ENCODE measurements around the gene CAMP. TPM values are rescaled to one million over a fixed set of nuclear protein-coding genes. Genes with fewer than 3 reads are reported as not detected.

Gene CAMP
- total and polyA plus RNA-seq, 12 donors, result 0.17 to 0.67 (median 0.56) TPM; not detected in 9

GRCh38 chr3:48267782-48268181 is 44.5 kb downstream of the CAMP start:
- 60 to 88% (median 67%) methylated on average over 2 of the region's 2 CpGs for WGBS, 4 donors
- Histone ChIP-seq H3K36me3 (replicated peaks in 1 of 2) (peaks cover 0 to 22% of the 10 kb centered on the region in 2 donors), H3K4me1 (replicated peaks in 1 of 2) (no peaks in the 10 kb centered on the region), H3K27me3 (no peaks in the 10 kb centered on the region), H3K4me3 (no peak overlapping the region), H3K27ac (peak overlapping the region in 1 of 5 donors; percentile 20), H3K9me3 (replicated peaks in 1 of 3) (no peaks in the 10 kb centered on the region)
- DNase-seq, result no peak
- intact Hi-C loops (cut with DNase I), result no loop called here
- TF ChIP-seq POLR2A (IDR thresholded peaks at IDR 0.05), result no peak
- TF ChIP-seq CTCF (IDR thresholded peaks at IDR 0.05), result no peak

GRCh38 chr3:48268381-48268935 is 45.2 kb downstream of the CAMP start:
- 80 to 86% (median 82%) methylated on average over 13 of the region's 13 CpGs for WGBS, 4 donors
- no peak for DNase-seq
- intact Hi-C loops (cut with DNase I), result no loop called here
- H3K27ac ChIP-seq, result peak overlapping the region in 1 of 5 donors; percentile 20
- no peaks in the 10 kb centered on the region for H3K27me3 ChIP-seq
- H3K9me3 ChIP-seq (replicated peaks in 1 of 3), result no peaks in the 10 kb centered on the region
- H3K36me3 ChIP-seq (replicated peaks in 1 of 2), result peaks cover 0 to 22% of the 10 kb centered on the region in 2 donors
- H3K4me1 ChIP-seq (replicated peaks in 1 of 2), result no peaks in the 10 kb centered on the region
- TF ChIP-seq POLR2A (IDR thresholded peaks at IDR 0.05) (no peak), CTCF (IDR thresholded peaks at IDR 0.05) (no peak)
- H3K4me3 ChIP-seq, result no peak overlapping the region

- intact Hi-C loops (cut with DNase I), result no loop called here
- H3K27me3 ChIP-seq, result no peaks in the 10 kb centered on the region
- 78 to 92% (median 81%) methylated on average over 21 to 23 of the region's 23 CpGs for WGBS, 4 donors
- no peak for DNase-seq
- H3K4me1 ChIP-seq (replicated peaks in 1 of 2), result no peaks in the 10 kb centered on the region
- TF ChIP-seq CTCF (IDR thresholded peaks at IDR 0.05) (no peak), POLR2A (IDR thresholded peaks at IDR 0.05) (no peak)
- H3K9me3 ChIP-seq (replicated peaks in 1 of 3), result no peaks in the 10 kb centered on the region
- no peak overlapping the region for H3K27ac ChIP-seq
- H3K4me3 ChIP-seq, result no peak overlapping the region
- H3K36me3 ChIP-seq (replicated peaks in 1 of 2), result peaks cover 0 to 22% of the 10 kb centered on the region in 2 donors
Measured at GRCh38 chr3:48268936-48269561, 45.8 kb downstream of the CAMP start.

GRCh38 chr3:48269592-48269991 is 46.3 kb downstream of the CAMP start:
- H3K4me1 ChIP-seq (replicated peaks in 1 of 2), result no peaks in the 10 kb centered on the region
- no peak for DNase-seq
- WGBS, 4 donors, result 82 to 89% (median 85%) methylated on average over 8 of the region's 8 CpGs
- H3K36me3 ChIP-seq (replicated peaks in 1 of 2), result peaks cover 0 to 22% of the 10 kb centered on the region in 2 donors
- no peaks in the 10 kb centered on the region for H3K27me3 ChIP-seq
- TF ChIP-seq POLR2A (IDR thresholded peaks at IDR 0.05), result no peak
- TF ChIP-seq CTCF (IDR thresholded peaks at IDR 0.05), result no peak
- intact Hi-C loops (cut with DNase I), result no loop called here
- no peaks in the 10 kb centered on the region for H3K9me3 ChIP-seq (replicated peaks in 1 of 3)
- H3K27ac ChIP-seq, result no peak overlapping the region
- no peak overlapping the region for H3K4me3 ChIP-seq

Data from adrenal gland (tissue), 12 donors.